Putamen (tissue), 1 donor: ENCODE results near the gene TRPM3.

ENCODE experiments used
- DNase-seq: peaks from one replicate; pipeline ENCODE4 v3.0.0-alpha.2; 2016; ENCODE audit warnings: low spot score

Gene TRPM3

GRCh38 chr9:70578720-70579119 is 542.7 kb downstream of the TRPM3 start:
- no peak for DNase-seq

- DNase-seq = no peak
These were observed 543.8 kb downstream of the TRPM3 start for GRCh38 chr9:70577671-70578070.

GRCh38 chr9:70576116-70576515 is 545.3 kb downstream of the TRPM3 start:
- DNase-seq = no peak

GRCh38 chr9:70574151-70574837 is 547.1 kb downstream of the TRPM3 start:
- no peak for DNase-seq

- no peak for DNase-seq
These were observed 548.1 kb downstream of the TRPM3 start for GRCh38 chr9:70573308-70573707.

GRCh38 chr9:70571258-70571657 is 550.2 kb downstream of the TRPM3 start:
- no peak for DNase-seq

GRCh38 chr9:70569791-70570190 is 551.6 kb downstream of the TRPM3 start:
- DNase-seq = no peak

- DNase-seq = no peak
These were observed 552.2 kb downstream of the TRPM3 start for GRCh38 chr9:70569070-70569772.

GRCh38 chr9:70567511-70567910 is 553.9 kb downstream of the TRPM3 start:
- no peak for DNase-seq

GRCh38 chr9:70566751-70567150 is 554.7 kb downstream of the TRPM3 start:
- DNase-seq = no peak

GRCh38 chr9:70566066-70566465 is 555.4 kb downstream of the TRPM3 start:
- no peak for DNase-seq

GRCh38 chr9:70564468-70565335 is 556.7 kb downstream of the TRPM3 start:
- no peak for DNase-seq

- no peak for DNase-seq
These were observed 557.8 kb downstream of the TRPM3 start for GRCh38 chr9:70563431-70564204.

- no peak for DNase-seq
These were observed 558.4 kb downstream of the TRPM3 start for GRCh38 chr9:70563010-70563409.

- no peak for DNase-seq
These were observed 559.5 kb downstream of the TRPM3 start for GRCh38 chr9:70561786-70562395.

- DNase-seq = no peak
These were observed 560.3 kb downstream of the TRPM3 start for GRCh38 chr9:70561111-70561510.

GRCh38 chr9:70559102-70559501 is 562.3 kb downstream of the TRPM3 start:
- no peak for DNase-seq

GRCh38 chr9:70557661-70558369 is 563.6 kb downstream of the TRPM3 start:
- DNase-seq = no peak

GRCh38 chr9:70556771-70557170 is 564.6 kb downstream of the TRPM3 start:
- DNase-seq = no peak

- DNase-seq = no peak
These were observed 566.5 kb downstream of the TRPM3 start for GRCh38 chr9:70554881-70555280.
